Thoracic aorta (tissue), 2 donors: Measurements from ENCODE around the gene YBX2. TPM values are rescaled to one million over a fixed set of nuclear protein-coding genes. Genes with fewer than 3 reads are reported as not detected.
A peak's percentile ranks its signal among the peaks of the same experiment; 100 is the strongest.

Source experiments
- ATAC-seq: fragments of 150-250 bp; one replicate; pipeline ENCODE4 v1.8.0; 2017; ENCODE audit warnings: low read depth; ENCODE audit not compliant: insufficient number of reproducible peaks, low FRiP score
- DNase-seq: peaks from one replicate; pipeline ENCODE4 v3.0.0-alpha.2; 2020; ENCODE audit warnings: low spot score
- H3K27ac ChIP-seq, 2 donors: fragments of 200-600 bp; sonication (generic); 1 replicate in 1 of 2; 2 replicates in 1 of 2; pipeline ENCODE4 v1.5.1; 2016; ENCODE audit warnings: mild to moderate bottlenecking in 2 of 2, moderate library complexity in 2 of 2
- H3K27me3 ChIP-seq: fragments of 200-600 bp; sonication (generic); replicated peaks from 2 replicates; pipeline ENCODE4 v1.6.0; 2016; ENCODE audit warnings: mild to moderate bottlenecking; ENCODE audit not compliant: insufficient read depth
- H3K36me3 ChIP-seq: fragments of 200-600 bp; sonication (generic); one replicate; pipeline ENCODE4 v1.5.1; 2016
- H3K4me1 ChIP-seq, 2 donors: fragments of 200-600 bp; sonication (generic); 1 replicate in 1 of 2; 2 replicates in 1 of 2; pipeline versions ENCODE4 v1.5.1 to v1.6.0; 2016; ENCODE audit warnings: low read depth in 2 of 2, mild to moderate bottlenecking in 1 of 2; ENCODE audit not compliant: control insufficient read depth in 1 of 2
- H3K4me3 ChIP-seq: fragments of 200-600 bp; sonication (generic); 2 replicates; pipeline ENCODE4 v1.5.1; 2016; ENCODE audit warnings: mild to moderate bottlenecking
- H3K9me3 ChIP-seq: fragments of 200-600 bp; sonication (generic); 2 replicates; pipeline ENCODE4 v1.5.1; 2016
- CTCF ChIP-seq: fragments of 200-600 bp; sonication (generic); IDR thresholded peaks from one replicate; pipeline ENCODE4 v1.5.1; 2019; ENCODE audit warnings: antibody characterized with exemption
- total RNA-seq, 2 donors: library from RNA; depleted of rRNA; stranded (reverse); fragments of >200 nt; gene quantifications; one replicate each; pipeline versions ENCODE4 v1.1.0 to v1.2.3, GENCODE V29; 2016

The YBX2 gene
- total RNA-seq, 2 donors from 2014 or later = not detected

- DNase-seq (no peak), ATAC-seq (no peak)
- TF ChIP-seq CTCF = no peak
- Histone ChIP-seq H3K27ac (no peak overlapping the region), H3K4me3 (no peak overlapping the region), H3K36me3 (no peaks in the 10 kb centered on the region), H3K9me3 (no peaks in the 10 kb centered on the region), H3K4me1 (peaks cover 13 to 26% of the 10 kb centered on the region in 2 donors), H3K27me3 (no peaks in the 10 kb centered on the region)
Measured at GRCh38 chr17:7279448-7279847, 15.0 kb downstream of the YBX2 start.

- Histone ChIP-seq H3K4me3 (no peak overlapping the region), H3K27ac (no peak overlapping the region), H3K36me3 (no peaks in the 10 kb centered on the region), H3K27me3 (peaks cover 9% of the 10 kb centered on the region), H3K9me3 (no peaks in the 10 kb centered on the region), H3K4me1 (peaks cover 4 to 16% of the 10 kb centered on the region in 2 donors)
- no peak for TF ChIP-seq CTCF
- ATAC-seq (no peak), DNase-seq (no peak)
Measured at GRCh38 chr17:7266784-7267183, 27.7 kb downstream of the YBX2 start.

GRCh38 chr17:7263801-7264078 is 30.7 kb downstream of the YBX2 start:
- Histone ChIP-seq H3K27me3 (peaks cover 12% of the 10 kb centered on the region), H3K4me3 (peak overlapping the region; percentile 75)

GRCh38 chr17:7262935-7263800 is 31.3 kb downstream of the YBX2 start:
- Histone ChIP-seq H3K27ac (peak overlapping the region in 1 of 2 donors; percentile 3), H3K36me3 (peaks cover 8% of the 10 kb centered on the region), H3K4me3 (peak overlapping the region; percentile 75), H3K27me3 (peaks cover 12% of the 10 kb centered on the region), H3K9me3 (no peaks in the 10 kb centered on the region), H3K4me1 (peaks cover 11 to 25% of the 10 kb centered on the region in 2 donors)
- no peak for ATAC-seq
- no peak for DNase-seq
- no peak for TF ChIP-seq CTCF

More at GRCh38 chr17:7263801-7264078, 30.7 kb downstream of the YBX2 start:
- Histone ChIP-seq H3K9me3 (no peaks in the 10 kb centered on the region), H3K27ac (no peak overlapping the region), H3K36me3 (peaks cover 7% of the 10 kb centered on the region), H3K4me1 (peaks cover 11 to 25% of the 10 kb centered on the region in 2 donors)
- DNase-seq (no peak), ATAC-seq (no peak)
- TF ChIP-seq CTCF = no peak

GRCh38 chr17:7262192-7262934 is 32.1 kb downstream of the YBX2 start, which contains the start of gene CLDN7:
CLDN7 (minus strand) TSS chr17:7262478; CDS start chr17:7262043, 435 bp downstream.
- H3K9me3 ChIP-seq = no peaks in the 10 kb centered on the region
- peaks cover 14% of the 10 kb centered on the region for H3K36me3 ChIP-seq
- H3K27me3 ChIP-seq = peaks cover 12% of the 10 kb centered on the region
- peak within 1 kb of the TSS; percentile 75 for H3K4me3 ChIP-seq
- peak within 1 kb of the TSS in 1 of 2 donors; percentile 3 for H3K27ac ChIP-seq
- no peak for ATAC-seq
- DNase-seq = no peak
- H3K4me1 ChIP-seq = peaks cover 11 to 25% of the 10 kb centered on the region in 2 donors
- TF ChIP-seq CTCF = no peak
